NCI-H460 (cell line): ENCODE data around the gene WNT1. TPM values are rescaled to one million over a fixed set of nuclear protein-coding genes. Genes with fewer than 3 reads are reported as not detected.

Experiments used
- DNase-seq: peaks from one replicate; pipeline ENCODE4 v3.0.0-alpha.2; 2016; ENCODE audit warnings: low read depth; ENCODE audit errors: extremely low read depth
- total RNA-seq: library from RNA; depleted of rRNA; stranded (reverse); fragments of >200 nt; shearing (Covaris generic); gene quantifications from 2 replicates; pipeline ENCODE4 v1.2.3, GENCODE V29; 2014

WNT1 gene
- total RNA-seq, 1 experiment from 2014 or later, result not detected

DNA sequence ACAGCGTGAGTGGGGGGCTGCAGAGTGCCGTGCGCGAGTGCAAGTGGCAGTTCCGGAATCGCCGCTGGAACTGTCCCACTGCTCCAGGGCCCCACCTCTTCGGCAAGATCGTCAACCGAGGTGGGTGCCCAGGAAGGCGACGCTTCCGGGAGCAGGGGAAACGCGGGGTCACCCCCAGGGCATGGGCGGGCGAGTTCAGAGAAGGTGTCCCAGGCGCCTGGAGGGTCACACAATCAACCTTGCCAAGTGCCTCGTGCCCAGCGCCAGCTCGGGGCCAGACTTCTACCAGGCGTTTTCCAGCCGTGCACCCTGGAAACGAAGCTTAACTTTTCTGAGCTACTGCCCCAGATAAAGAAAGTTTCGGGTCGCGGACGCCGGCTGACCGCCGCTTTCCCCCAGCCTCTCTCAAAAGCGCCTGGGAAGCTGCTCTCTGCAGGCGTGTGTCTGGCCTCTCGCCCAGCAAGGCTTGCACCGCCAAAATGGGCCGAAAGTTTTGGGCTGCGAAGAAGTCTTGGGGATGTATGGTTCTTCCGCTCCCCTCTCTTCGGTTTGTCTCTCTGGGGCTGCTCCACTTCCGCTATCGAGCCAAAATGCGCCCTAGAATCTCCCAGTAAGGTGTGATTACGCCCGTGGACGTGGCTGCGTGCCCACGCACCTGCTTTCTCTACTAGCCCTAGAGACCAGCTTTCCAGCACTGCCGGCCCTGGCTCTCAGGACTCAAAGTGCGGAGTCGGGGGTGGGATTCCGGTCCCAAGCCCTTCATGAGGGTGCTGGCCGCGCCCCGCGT, 1.7 kb downstream of the WNT1 start:
- no peak for DNase-seq

DNA sequence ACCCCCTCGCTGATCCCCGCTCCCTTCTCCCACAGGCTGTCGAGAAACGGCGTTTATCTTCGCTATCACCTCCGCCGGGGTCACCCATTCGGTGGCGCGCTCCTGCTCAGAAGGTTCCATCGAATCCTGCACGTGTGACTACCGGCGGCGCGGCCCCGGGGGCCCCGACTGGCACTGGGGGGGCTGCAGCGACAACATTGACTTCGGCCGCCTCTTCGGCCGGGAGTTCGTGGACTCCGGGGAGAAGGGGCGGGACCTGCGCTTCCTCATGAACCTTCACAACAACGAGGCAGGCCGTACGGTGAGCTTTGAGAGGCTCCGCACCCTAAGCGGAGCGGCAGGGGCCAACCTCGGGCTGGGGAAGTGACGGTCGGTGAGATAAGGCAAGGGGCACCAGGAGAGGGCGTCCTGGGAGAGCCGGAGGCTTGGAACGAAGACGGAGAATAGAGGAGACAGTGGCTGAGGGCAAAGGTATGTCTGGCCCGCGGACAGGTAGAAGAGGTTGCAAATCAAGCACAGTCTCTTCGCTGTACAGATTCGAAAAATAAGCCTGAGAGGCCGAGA, 2.3 kb downstream of the WNT1 start:
- no peak for DNase-seq

DNA sequence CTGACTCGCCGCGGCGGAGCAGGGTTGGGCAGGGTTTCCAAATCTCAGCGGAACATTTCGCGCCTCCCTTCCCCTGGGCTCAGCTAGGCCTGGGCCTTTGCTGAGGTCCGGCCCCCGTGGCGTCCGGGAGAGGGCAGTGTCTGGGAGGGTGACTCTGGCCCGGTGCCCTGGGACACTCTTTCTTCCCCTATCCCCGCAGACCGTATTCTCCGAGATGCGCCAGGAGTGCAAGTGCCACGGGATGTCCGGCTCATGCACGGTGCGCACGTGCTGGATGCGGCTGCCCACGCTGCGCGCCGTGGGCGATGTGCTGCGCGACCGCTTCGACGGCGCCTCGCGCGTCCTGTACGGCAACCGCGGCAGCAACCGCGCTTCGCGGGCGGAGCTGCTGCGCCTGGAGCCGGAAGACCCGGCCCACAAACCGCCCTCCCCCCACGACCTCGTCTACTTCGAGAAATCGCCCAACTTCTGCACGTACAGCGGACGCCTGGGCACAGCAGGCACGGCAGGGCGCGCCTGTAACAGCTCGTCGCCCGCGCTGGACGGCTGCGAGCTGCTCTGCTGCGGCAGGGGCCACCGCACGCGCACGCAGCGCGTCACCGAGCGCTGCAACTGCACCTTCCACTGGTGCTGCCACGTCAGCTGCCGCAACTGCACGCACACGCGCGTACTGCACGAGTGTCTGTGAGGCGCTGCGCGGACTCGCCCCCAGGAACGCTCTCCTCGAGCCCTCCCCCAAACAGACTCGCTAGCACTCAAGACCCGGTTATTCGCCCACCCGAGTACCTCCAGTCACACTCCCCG, 3.0 kb downstream of the WNT1 start:
- DNase-seq, result no peak

DNA sequence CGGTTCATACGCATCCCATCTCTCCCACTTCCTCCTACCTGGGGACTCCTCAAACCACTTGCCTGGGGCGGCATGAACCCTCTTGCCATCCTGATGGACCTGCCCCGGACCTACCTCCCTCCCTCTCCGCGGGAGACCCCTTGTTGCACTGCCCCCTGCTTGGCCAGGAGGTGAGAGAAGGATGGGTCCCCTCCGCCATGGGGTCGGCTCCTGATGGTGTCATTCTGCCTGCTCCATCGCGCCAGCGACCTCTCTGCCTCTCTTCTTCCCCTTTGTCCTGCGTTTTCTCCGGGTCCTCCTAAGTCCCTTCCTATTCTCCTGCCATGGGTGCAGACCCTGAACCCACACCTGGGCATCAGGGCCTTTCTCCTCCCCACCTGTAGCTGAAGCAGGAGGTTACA, 3.6 kb downstream of the WNT1 start:
- DNase-seq, result no peak

DNA sequence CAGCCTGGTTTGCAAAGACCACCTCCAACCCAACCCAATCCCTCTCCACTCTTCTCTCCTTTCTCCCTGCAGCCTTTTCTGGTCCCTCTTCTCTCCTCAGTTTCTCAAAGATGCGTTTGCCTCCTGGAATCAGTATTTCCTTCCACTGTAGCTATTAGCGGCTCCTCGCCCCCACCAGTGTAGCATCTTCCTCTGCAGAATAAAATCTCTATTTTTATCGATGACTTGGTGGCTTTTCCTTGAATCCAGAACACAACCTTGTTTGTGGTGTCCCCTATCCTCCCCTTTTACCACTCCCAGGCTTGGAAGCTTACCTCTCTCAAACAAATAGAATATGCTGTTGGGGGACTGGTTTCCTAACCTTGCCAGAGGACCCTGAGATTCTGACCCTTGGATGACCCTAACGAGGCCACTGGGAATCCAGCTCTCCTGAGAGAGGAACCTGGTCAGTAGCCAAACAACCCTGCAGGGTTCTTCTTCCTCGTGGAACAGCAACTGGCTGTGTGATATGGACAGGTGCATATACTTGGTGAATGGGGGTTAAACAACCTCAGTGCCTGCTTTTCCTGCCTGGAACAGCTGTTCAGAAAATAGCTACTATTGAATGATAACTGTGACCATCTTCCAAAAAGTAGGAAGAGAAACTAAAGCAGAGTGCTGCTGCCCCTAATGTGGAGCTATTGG, 4.4 kb downstream of the WNT1 start:
- DNase-seq, result no peak

DNA sequence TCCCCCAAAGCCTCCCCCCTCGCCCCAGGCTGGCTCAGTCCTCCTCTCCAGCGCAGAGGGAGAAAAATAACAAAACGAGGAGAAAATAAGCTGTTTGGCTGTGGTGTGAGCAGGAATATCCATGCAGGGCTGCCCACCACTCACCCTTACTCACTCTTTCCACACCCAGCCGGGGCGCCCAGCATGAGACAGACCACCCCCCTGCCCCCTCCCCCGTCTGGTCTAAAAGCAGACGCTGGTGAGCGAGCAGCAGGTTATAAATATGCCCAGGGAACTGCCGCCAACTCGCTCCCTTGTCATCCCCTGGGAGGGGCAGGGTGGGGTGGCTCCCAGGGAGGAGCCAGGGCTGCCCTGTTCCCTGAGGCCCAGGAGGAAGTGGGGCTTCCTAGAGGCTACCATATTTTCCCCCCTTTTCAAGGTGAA, 7.4 kb downstream of the WNT1 start:
- no peak for DNase-seq

DNA sequence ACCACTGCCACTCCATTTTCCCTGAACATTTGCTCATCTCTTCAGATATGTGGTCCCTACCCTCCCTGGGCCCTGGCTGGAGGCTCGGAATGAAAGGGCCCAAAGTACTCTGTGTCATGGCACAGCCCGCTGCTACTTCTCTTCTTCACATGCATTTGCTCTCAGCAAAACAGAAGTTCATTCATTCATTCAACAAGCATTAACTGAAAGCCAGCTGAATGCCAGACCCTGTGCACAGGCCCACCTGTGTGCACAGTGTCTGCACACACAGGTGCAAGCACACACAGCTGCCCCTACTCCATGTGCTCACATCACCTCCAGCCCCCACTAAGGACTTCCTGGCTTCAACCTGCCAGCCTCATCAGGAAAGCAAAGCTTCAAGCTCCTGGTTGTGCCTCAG, 7.8 kb downstream of the WNT1 start:
- DNase-seq, result no peak

DNA sequence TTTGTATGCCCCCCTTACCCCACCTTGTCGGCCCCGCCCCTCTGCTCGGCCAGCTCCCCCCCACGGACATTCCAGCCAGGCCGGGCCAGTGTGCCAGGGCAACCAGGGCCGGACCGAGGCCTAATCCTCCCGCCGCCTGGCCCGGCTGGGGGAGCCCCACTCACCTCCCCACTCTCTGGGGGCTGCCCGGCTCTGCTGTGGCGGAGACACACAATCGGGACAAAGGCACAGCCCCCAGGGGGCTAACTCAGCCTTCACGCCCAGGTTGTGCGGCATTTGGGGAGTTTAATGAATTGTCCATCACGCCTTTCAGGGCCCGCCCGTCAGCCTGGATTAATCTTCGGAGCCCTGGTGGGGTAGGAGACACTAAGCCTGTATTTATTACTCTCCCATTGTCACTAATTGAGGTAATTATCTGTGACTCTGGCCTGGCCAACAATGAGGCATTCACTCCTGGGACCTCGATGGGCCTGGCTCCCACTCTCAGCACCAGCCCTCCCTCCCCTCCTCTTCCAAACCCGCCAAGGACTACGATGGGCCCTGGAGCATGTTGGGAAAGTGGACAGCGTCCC, 8.7 kb downstream of the WNT1 start:
- DNase-seq, result no peak

DNA sequence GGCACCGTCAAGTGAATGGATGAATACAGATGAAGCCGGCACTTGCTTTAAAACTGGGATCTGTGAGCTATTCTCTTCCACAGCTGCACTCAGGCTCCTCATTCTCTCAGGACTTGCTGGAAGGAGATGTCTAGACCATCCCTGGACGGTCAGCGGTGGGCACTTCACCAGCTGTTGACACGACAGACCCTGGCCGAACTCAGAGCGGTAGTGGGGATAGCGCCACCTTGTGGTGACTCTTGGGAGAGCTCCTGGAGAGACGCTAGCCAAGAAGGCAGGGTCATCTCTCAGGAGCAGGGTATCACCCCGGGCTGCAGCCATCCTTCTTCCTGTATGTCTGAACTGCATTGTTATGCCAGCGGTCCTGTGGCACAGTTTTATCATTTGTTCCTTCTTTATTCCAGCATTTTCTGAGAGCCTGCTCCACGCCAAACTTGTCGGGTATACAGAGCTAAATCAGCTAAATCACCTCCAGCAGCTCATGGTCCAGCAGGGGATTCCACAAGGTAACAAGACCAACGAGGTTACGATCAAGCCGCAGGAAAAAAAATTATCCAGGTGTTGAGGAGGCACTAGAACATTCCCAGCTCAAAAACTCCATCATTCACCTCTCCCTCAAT, 10.0 kb downstream of the WNT1 start:
- peak; percentile 53 for DNase-seq

DNA sequence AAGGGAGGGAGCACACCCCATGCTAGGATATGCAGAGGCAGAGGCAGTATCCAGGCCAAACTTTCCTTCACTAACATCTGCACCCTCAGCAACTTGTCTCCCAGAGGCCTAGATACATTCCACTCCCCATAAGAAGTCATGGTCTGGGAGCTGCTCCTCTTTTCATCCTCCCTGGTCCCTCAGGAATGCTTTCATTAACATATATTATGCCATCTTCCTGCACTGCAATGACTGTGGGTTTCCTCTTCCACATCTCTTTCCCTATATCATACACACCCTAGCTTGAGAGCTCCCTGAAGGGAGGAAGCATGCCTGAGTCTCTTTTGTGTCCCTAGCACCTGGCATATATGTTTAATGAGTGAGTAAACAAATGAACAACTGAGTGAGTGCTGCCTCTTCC, 12.4 kb downstream of the WNT1 start:
- DNase-seq, result no peak

DNA sequence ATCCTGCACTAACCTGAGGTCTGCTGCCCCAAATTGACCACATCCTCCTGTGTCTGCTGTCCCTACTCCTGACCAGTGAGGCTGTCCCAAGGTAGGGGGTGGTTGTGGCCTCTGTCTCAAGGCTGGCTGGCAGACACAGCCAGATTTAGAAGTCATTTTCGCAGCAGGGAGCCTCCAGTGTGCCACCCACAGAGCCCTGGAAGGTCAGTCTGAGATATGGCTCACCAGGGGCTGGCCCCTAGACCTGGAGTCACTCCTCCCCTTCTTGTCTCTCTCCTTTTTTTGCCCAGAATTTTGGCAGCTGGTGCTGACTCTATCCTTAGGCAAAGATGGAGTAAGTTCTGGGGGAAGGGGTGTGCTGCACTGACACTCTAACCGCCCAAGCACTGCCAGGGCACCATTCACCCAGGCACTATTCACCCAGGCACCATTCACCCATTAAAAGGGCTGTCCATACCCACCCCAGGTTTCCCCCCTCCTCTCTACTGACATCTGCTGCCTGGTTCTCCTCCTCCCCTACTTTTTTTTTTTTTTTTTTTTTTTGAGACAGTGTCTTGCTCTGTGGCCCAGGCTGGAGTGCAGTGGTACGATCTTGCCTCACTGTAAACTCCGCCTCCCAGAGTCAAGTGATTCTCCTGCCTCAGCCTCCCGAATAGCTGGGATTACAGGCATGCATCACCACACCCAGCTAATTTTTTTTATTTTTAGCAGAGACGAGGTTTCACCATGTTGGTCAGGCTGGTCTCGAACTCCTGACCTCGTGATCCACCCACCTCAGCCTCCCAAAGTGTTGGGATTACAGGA, 13.3 kb downstream of the WNT1 start:
- DNase-seq, result no peak

DNA sequence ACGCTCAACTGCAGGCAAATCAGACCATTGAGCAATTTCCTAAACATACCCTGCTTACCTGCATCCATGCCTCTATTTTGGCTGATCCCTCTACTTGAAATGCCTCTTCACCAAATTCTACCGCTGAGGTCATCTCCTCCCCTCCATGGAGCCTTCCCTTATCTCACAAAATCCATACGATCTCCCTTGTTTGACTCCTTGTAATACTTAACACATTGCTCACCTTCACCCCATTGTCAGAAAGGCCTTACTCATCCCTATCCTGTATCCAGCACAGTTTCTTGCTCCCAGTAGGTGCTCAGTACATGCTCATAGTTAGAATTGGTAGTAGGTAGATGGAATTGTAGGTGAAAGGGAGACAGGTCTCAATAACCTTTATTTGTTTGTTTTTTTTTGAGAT, 15.7 kb downstream of the WNT1 start:
- no peak for DNase-seq

DNA sequence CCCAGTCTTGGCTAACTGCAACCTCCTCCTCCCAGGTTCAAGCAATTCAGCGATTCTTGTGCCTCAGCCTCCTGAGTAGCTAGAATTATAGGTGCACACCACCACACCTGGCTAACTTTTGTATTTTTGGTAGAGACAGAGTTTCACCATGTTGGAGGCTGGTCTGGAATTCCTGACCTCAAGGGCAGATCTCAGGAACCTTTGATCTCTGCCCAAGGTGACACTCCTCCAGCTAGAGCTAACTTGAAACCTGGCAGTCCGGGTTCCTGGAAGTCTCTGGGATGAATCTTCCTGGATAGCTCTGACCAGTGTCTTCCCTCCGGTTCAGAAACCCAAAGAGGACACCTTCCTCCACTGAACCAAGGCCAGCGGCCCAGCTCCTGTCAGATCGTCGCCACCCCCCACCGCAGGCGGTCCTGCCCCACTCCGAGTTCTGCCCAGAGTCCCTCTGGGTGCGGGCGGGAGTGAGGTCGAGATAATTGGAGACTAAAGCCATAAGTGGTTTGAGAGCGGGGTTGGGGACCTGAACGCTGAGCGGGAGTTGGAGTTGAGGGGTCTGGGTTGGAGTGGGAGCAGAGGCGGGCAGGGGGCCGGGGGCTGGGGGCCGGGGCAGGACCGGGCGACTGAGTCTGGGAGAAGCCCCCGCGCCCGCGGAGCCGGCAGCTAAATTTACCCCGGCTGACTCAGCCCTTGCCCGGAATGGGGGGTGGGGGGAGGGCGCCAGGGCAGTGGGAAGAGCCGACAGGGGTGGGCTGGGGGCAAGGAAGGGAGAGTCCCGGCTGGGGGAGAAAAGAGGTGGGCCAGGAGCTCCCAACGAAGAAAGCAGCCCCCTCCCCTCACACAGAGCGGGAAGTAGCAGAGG, 16.3 kb downstream of the WNT1 start:
- DNase-seq, result no peak

DNA sequence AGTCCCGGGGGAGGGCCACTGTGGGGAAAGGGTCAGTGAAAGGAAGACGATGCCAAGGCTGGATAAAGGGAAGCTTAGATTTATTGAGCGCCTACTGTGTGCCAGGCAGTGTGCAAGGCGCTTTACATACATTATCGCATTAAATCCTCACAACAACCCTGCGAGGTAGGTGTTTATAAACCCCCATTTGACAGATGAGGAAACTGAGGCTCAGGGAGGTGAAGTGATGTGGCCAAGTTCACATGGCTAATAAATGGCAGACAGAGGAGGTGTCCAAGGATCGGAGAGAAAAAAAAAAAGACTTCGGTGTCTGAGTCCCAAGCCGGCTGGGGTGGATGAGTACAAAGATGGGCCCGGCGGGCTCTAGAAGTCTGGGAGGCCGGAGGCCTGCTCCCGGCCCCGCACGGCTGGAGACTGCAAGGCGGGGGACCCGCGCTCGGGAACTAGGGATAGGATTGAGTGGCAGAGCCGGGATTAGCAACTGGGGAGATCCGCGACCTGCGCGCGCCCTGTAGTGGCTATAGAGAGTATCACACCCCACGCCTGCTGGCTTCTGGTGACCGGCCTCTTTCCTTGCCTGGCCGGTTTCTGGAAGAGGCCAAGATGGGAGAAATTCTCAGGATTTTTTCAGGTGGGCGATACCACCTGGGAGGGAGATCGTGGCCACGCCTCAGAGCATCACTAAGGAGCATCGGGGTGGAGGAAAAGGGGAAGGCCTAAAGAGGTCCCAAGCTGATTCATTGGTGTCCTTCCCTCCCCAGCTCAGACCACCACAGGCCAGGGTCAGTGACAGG, 17.2 kb downstream of the WNT1 start:
- DNase-seq, result peak; percentile 81

DNA sequence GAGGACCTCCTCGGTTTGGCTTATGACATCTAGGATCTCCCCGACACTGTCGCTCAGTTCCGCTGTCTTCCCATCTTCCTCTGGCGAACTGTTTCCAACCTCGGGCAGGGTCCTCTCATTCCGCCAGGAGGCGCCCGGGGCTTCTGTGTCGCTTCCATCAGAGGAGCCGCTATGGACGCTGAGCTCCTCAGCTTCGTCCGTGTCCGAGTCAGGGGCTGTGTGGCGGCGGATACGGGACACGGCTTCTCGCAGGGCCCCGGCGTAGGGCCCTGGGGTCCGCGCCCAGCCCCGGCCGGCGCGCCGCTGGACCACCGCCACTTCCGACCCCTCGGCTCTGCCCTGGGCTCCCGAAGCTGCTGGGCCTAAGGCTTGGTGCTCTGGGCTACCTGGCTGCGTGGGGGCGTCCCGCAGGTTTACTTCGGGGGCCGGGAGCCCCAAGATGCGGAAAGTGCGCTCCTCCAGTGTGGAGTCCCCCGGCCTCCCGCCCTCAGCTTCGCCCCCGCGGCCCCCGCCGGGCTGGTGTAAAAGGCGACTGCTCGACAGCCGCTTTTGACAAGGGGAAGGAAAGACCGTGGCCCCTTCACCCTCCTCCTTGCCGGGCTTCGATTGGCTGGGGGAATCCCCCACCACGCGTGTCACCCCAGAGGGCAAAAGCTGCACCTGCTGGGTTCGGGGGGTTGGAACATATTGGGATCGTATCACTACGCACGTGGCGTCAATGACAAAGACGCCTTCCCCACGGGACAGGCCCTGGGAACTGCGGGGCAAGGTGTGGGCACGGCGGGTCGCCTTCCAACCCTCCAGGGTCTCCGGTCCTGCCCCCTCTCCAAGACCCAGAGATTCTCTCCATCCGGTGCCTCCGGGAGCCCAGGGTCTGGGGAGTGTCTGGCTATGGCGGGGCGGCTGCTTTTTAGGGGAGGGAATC, 18.9 kb downstream of the WNT1 start:
- DNase-seq, result peak; percentile 79

DNA sequence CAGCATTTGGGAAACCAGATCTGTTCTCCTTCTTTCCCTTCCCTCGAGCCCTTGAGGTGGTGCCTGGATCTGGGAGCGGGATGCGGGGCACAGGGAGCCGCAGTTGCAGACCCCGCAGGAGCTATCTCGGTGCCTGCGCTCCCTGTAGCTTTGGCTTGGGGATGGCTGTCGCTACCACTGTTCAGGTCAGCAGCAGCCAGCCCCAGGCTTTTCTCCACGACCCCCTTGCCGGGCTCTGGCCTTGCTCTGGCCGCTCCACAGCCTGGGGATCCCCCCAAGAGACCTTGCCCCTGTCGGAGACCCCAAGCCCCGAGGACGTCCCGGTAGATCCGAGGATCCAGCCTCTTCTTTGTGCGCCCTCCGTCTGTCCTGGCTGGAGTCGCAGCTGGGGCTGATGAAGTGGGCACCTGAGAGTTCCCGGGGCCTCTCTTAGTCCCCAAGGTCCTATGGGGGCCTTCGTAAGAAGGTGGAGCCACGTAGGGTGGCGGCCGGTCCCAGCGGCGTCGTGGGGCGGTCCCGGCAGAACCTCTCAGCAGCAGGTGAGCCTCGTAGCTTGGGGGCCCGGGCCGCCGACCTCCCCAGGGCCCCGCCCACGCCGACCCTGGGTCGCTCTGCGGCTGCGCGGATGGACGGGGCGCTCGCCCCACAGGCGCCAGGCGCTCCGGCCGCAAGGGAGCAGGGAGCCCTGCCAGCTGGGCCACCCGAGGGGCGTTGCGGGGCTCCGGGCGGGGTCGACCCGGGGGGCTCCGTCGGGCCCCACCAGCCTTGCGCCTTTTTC, 19.8 kb downstream of the WNT1 start:
- DNase-seq, result no peak
